Measurements from ENCODE around the gene MDN1.

- TF ChIP-seq POLR2A (IDR thresholded peaks at IDR 0.05) (no peak), CTCF (IDR thresholded peaks at IDR 0.05) (no peak)
Measured at GRCh38 chr6:89790403-89790802, 29.2 kb downstream of the MDN1 start.
